Fibroblast of lung (primary cell): ENCODE data around the gene PRKCG.

Experiments
- CTCF ChIP-seq, 2 donors: IDR thresholded peaks in 1 of 2; conservative IDR thresholded peaks in 1 of 2; 1 replicate in 1 of 2; 2 replicates in 1 of 2; pipeline ENCODE4 v1.5.1; 2011 to 2012; ENCODE audit warnings: low read length in 2 of 2, control low read depth in 1 of 2, inconsistent platforms in 1 of 2, low read depth in 1 of 2, mild to moderate bottlenecking in 1 of 2
- EZH2 ChIP-seq: IDR thresholded peaks from 2 replicates; pipeline ENCODE4 v1.5.1; 2012; ENCODE audit warnings: low read length, control low read depth, mild to moderate bottlenecking; ENCODE audit errors: missing control alignments

- TF ChIP-seq CTCF (conservative IDR thresholded peaks at IDR 0.05 in 1 of 2, IDR thresholded peaks at IDR 0.05 in 1 of 2; ENCODE audit: low read depth in 1 of 2, low read length in 2 of 2) (no peak), EZH2 (no peak)
Measured at GRCh38 chr19:53900191-53900860, 18.3 kb downstream of the PRKCG start.
